OCI-M2 (cell line): ENCODE measurements around the gene PSEN1.

Source experiments
- DNase-seq: peaks from one replicate; lab custom pipeline; 2025; ENCODE audit not compliant: unreplicated experiment; lab: John Stamatoyannopoulos, UW

The PSEN1 gene

DNA sequence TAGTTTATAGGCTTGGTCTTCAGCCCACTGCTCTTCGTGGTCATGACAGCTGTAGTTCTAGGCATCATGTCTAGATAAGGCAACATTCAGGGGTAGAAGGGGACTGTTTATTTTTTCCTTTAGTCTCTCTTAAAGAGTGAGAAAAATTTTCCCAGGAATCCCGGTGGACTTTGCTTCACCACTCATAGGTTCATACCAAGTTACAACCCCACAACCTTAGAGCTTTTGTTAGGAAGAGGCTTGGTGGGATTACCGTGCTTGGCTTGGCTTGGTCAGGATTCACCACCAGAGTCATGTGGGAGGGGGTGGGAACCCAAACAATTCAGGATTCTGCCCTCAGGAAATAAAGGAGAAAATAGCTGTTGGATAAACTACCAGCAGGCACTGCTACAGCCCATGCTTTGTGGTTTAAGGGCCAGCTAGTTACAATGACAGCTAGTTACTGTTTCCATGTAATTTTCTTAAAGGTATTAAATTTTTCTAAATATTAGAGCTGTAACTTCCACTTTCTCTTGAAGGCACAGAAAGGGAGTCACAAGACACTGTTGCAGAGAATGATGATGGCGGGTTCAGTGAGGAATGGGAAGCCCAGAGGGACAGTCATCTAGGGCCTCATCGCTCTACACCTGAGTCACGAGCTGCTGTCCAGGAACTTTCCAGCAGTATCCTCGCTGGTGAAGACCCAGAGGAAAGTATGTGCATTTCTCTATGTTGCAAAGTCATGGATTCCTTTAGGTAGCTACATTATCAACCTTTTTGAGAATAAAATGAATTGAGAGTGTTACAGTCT, 75.1 kb downstream of the PSEN1 start:
- no peak for DNase-seq

GRCh38 chr14:73216030-73216429, 79.7 kb downstream of the PSEN1 start:
- DNase-seq, result no peak

DNA sequence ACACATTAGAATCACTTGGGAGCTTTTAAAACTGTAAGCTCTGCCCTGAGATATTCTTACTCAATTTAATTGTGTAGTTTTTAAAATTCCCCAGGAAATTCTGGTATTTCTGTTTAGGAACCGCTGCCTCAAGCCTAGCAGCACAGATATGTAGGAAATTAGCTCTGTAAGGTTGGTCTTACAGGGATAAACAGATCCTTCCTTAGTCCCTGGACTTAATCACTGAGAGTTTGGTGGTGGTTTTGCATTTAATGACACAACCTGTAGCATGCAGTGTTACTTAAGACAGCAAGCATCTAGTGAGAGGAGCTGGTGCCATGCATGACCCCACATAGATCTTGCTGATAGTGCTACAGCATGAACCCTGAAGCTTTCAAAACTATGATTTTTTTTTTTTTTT, 81.1 kb downstream of the PSEN1 start:
- no peak for DNase-seq

DNA sequence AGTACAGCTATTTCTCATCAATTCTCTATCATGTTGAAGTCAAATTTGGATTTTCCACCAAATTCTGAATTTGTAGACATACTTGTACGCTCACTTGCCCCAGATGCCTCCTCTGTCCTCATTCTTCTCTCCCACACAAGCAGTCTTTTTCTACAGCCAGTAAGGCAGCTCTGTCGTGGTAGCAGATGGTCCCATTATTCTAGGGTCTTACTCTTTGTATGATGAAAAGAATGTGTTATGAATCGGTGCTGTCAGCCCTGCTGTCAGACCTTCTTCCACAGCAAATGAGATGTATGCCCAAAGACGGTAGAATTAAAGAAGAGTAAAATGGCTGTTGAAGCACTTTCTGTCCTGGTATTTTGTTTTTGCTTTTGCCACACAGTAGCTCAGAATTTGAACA, 83.8 kb downstream of the PSEN1 start:
- no peak for DNase-seq

DNA sequence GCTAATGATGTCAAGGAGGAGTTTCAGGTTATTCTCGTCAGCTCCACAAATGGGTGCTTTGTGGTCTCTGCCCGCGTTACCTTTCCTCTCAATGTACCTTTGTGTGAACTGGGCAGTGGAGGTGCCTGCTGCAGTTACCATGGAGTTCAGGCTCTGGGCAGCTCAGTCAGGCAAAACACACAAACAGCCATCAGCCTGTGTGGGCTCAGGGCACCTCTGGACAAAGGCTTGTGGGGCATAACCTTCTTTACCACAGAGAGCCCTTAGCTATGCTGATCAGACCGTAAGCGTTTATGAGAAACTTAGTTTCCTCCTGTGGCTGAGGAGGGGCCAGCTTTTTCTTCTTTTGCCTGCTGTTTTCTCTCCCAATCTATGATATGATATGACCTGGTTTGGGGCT, 84.3 kb downstream of the PSEN1 start:
- no peak for DNase-seq

DNA sequence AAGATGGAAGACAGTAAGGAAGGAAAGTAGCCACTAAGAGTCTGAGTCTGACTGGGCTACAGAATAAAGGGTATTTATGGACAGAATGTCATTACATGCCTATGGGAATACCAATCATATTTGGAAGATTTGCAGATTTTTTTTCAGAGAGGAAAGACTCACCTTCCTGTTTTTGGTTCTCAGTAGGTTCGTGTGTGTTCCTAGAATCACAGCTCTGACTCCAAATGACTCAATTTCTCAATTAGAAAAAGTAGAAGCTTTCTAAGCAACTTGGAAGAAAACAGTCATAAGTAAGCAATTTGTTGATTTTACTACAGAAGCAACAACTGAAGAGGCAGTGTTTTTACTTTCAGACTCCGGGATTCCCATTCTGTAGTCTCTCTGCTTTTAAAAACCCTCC, 85.6 kb downstream of the PSEN1 start:
- DNase-seq, result no peak

- no peak for DNase-seq
Observed at GRCh38 chr14:73223049-73223448, 86.7 kb downstream of the PSEN1 start.

DNA sequence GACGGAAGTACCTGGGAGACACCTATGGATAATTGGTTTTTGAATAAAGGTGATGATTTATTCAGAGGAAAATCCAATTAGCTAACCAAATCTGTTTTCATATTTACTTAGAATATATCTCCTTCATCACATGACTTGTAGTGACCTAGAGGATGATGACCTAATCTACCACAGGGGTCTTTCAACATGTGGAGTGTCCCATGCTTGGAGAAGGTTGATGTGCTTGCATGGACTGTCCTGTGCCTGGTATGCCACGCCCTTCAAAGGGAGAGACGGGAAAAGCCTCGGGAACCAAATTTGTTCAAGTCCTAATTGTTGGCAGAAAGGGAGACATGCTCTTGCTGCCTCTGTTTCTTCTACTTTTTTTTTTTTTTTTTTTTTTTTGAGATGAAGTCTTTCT, 89.2 kb downstream of the PSEN1 start:
- no peak for DNase-seq

DNA sequence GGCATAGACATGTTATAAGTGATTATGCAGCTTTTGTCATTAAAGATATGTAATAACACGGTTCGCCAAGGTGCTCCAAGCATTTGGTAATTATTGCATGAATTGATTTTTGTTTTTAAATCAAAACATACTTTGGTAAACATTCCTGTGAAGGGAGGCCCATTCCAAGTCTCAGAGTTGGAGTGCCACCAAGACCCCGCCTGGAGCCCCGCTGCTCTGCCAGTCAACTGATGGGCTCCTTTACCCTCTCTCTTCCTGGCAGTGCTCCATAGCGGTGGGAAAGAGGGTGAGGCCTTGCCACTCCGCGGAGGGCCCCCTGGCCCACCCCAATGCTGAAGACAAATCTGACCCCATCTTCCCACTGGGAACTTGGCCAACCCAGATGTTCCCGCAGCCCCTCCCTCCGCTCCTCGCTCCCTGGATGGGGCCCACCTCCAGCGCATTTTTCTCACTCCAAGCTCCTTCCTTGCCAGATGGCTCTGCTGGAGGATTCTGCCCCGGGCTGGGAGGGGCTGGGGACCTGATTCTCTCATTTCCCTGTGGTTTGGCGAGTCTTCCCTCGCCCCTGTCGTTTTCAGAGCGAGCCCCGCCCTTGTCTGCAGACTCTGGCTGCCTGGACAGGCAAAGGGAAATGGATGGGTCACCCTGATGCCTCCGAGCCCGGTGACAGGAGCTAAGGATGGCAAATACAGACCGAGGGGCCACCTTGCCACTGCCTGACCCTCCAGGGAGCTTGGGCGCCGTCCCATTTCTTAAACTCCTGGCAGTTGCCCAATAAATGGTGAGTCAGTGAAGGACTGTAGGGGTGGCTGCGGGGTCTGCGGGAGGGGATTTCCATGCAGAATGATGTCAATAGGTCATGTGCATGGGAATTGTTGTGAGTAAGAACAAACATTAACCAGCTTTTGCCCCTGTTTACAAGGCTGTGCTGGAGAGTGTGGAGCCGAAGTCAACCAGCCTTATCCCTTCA, 91.8 kb downstream of the PSEN1 start:
- no peak for DNase-seq

- DNase-seq, result no peak
Observed at GRCh38 chr14:73230051-73230450, 93.7 kb downstream of the PSEN1 start.

DNA sequence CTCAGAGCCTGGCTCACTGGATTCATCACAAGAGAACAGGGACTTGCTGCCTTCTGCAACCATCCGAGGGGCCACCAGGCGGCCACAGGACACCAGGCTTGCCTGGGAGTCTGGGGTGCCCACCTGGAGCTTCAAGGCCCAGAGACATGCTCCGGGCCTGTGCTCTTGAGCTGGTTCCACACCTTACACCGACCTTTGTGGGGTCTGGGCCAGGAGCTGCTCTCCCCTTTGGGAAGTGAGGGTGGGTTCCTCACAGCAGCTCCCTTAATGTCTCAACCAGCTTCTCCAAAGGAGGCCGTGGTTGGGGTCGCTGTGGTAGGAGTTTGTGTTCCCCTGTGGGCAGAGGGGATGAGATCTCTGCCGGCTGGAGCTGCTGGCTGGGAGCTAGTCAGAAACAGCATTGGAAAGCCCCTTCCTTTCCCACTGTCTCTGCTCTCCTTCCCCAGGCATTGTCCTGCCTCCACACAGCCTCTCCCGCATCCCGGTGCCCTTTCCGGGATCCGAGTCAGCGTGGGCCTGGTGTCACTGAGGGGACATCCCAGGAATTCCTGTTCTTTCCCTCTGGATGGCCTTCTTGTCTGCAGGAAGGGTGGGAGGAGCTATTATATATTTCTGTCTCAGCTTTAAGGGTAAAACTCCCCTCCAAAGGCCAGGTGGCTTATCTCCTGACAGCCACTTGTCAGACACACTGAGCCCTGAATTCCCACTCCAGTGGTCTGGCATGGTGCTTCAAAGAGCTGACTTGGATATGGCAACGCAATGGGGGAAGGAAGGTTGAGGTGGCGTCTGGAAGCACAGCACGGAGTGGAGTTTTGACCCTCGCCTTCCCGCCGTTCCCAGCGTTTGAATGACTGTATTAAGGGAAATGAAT, 95.9 kb downstream of the PSEN1 start:
- DNase-seq, result no peak

GRCh38 chr14:73232984-73233383, 96.7 kb downstream of the PSEN1 start:
- DNase-seq, result no peak

DNA sequence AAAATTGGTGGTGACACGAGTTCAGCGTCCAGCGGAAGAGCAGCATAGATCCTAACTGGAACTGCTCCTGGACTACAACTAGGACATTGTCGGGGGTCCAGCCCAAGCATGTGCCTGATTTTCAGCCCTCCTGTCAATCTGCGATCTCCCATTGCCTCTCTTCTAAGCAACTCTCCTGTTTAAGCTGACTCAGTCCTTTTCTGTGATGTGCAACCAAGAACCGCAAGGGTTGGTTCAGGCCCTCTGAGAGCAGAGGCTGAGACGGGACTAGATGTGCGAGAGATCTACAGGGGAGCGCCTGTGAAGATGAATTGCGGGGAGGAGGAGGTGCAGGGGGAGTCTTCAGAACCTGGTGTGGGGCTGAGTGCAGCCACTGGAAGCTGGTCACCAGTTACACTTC, 97.3 kb downstream of the PSEN1 start:
- DNase-seq, result no peak

- no peak for DNase-seq
Observed at GRCh38 chr14:73234029-73234428, 97.7 kb downstream of the PSEN1 start.

GRCh38 chr14:73234586-73235394, 98.5 kb downstream of the PSEN1 start:
- no peak for DNase-seq

DNA sequence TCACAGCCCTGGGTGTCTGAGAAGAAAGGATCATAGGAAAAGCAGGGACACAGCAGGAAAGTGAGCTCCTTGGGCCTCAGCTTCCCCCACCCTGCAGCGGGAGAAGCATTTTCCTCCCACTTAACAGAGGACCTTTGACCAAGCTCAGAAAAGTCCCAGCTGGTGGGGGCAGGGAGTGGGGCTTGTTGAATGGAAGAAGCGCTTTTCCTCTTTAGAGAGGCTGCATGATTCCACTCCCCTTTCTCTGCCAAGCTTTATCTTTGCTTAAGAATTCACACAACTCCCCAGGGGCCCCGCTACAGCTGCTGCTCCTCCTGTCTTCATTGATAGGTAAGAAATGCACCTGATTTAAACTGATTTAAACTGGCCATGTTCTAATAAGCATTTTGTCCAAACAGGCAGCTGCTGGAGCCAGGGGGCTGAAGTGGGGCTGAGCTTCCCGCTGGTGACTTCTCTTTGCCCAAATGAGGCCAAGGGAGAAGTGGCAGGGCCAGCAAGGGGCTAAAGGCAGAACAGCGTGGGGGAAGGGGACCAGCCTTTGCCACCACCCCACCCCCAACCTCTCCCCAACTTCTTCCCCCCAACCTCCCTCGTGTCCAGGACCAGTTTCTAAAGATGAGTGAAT, 99.3 kb downstream of the PSEN1 start:
- no peak for DNase-seq

- DNase-seq, result no peak
Observed at GRCh38 chr14:73236157-73236556, 99.8 kb downstream of the PSEN1 start.

DNA sequence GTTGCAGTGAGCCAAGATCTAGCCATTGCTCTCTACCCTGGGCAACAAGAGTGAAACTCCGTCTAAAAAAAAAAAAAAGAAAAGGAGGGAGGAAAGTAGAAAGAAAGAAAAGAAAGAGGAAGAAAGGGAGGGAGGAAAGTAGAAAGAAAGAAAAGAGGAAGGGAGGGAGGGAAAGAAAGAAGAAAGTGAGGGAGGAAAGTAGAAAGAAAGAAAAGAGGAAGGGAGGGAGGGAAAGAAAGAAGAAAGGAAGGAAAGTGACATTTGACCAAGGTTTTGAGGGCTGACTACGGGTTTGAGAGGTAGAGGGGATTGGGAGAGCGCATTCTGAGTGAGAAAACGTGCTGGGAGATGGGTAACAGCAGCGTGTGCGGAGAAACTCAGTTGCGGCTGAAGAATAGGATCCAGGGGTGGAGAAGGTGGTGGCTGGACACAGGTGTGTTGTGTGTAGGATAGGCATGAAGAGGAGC, 100.5 kb downstream of the PSEN1 start:
- no peak for DNase-seq

DNA sequence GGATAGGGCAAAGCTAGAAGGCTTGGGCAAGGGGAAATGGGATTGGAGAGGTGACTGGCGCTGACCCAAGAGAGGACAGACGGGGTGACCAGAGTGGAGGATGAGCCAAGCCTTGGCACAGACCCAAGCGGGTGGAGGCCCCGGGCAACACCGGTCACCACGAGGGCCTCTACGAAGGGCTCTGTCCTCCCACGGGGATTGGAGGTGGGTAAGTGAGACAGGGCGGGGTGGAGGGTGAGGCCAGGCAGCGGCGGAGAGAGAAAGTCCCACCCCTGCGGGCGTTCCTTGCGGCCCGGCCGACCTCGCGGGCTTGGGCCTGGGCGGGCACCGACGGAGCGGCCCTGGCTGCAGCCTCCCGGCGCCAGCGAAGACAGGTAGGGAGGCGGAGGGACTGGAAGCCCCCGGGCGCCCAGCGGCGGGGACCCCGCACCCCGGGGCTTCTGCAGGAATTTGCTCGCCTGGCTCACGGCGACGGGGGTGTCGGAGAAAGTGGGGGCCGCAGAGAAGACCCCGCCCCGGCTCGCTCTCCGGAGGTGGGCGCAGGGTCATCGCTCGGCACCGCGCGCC, 101.0 kb downstream of the PSEN1 start, which contains the start of gene PAPLN:
Gene PAPLN (plus strand): TSS at position 288 of the 567 bp plus-strand sequence. CDS start 2,273 bp downstream, outside the sequence.
- DNase-seq, result no peak
